ENCODE results near the gene NFATC4. TPM values are rescaled to one million over a fixed set of nuclear protein-coding genes. Genes with fewer than 3 reads are reported as not detected.
A peak's percentile ranks its signal among the peaks of the same experiment; 100 is the strongest.

Gene NFATC4
- 100 to 1,000 TPM in 1 of 4 donors, 10 to 100 TPM in 3; 29.6 to 120 (median 67.3) TPM for total RNA-seq
- 10 to 100 TPM; 10.4 to 45.1 (median 15.6) TPM for polyA plus RNA-seq

- Histone ChIP-seq H3K27me3 (no peaks in the 10 kb centered on the region), H3K36me3 (peaks cover 0 to 30% (median 0%) of the 10 kb centered on the region in 4 donors), H3K9me3 (no peaks in the 10 kb centered on the region), H3K4me3 (peak within 1 kb of the TSS; percentile 69 to 90 (median 80)), H3K27ac (peak within 1 kb of the TSS; percentile 91 to 99 (median 98)), H3K4me1 (peaks cover 0 to 59% (median 40%) of the 10 kb centered on the region in 4 donors)
- DNase-seq = peak; percentile 95
- WGBS, 2 donors = 3 to 8% methylated on average over 21 of the region's 21 CpGs
- TF ChIP-seq, protein P1, sequence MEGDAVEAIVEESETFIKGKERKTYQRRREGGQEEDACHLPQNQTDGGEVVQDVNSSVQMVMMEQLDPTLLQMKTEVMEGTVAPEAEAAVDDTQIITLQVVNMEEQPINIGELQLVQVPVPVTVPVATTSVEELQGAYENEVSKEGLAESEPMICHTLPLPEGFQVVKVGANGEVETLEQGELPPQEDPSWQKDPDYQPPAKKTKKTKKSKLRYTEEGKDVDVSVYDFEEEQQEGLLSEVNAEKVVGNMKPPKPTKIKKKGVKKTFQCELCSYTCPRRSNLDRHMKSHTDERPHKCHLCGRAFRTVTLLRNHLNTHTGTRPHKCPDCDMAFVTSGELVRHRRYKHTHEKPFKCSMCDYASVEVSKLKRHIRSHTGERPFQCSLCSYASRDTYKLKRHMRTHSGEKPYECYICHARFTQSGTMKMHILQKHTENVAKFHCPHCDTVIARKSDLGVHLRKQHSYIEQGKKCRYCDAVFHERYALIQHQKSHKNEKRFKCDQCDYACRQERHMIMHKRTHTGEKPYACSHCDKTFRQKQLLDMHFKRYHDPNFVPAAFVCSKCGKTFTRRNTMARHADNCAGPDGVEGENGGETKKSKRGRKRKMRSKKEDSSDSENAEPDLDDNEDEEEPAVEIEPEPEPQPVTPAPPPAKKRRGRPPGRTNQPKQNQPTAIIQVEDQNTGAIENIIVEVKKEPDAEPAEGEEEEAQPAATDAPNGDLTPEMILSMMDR (IDR thresholded peaks at IDR 0.05) = no peak
- TF ChIP-seq POLR2AphosphoS5 (IDR thresholded peaks at IDR 0.05) = peak in 1 of 4 donors; percentile 23
- intact Hi-C loops (cut with DNase I) = loop anchor here (1.0 to 5.0 kb wide), 4 partner anchors 34 to 225 kb away; partner anchors contain the start of genes EMC9, SDR39U1 and TINF2
Measured at GRCh38 chr14:24367514-24368211, at the start of gene NFATC4. NFATC4 (plus strand) TSS chr14:24368184; CDS start chr14:24368341, 157 bp downstream.

- intact Hi-C loops (cut with DNase I) = no loop called here
- Histone ChIP-seq H3K9me3 (no peaks in the 10 kb centered on the region), H3K27me3 (peaks cover 5 to 42% (median 26%) of the 10 kb centered on the region in 3 donors), H3K27ac (no peak overlapping the region), H3K4me3 (no peak overlapping the region), H3K4me1 (peaks cover 0 to 3% (median 2%) of the 10 kb centered on the region in 4 donors), H3K36me3 (no peaks in the 10 kb centered on the region)
- TF ChIP-seq, protein P1 (IDR thresholded peaks at IDR 0.05) = no peak
- TF ChIP-seq POLR2A (IDR thresholded peaks at IDR 0.05) (no peak), EP300 (IDR thresholded peaks at IDR 0.05) (no peak), POLR2AphosphoS5 (IDR thresholded peaks at IDR 0.05) (no peak)
- no peak for DNase-seq
- WGBS, 2 donors = 92% methylated on average over 14 of the region's 14 CpGs
Measured at GRCh38 chr14:24321212-24321975, 46.6 kb upstream of the NFATC4 start.

DNA sequence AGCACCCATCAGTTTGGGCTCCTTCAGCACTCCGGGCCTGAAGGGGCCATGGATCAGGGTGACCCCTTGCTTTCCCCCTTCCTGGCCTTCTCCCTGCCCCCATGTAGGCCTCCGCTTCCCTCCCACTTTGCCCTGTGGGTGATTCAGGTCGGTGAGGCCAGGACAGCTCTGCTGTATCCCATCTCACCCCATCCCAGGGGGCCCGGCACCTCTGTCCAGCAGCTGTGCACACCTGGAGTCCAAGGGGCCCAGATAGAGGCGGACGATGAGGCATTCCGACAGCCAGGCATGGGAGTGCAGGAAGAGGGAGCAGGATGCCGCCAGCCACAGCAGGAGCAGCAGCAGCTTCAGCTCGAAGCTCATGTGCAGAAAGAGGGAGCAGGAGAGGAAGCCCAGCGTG, 45.3 kb upstream of the NFATC4 start:
- H3K27ac ChIP-seq = no peak overlapping the region
- H3K36me3 ChIP-seq = no peaks in the 10 kb centered on the region
- TF ChIP-seq POLR2A (IDR thresholded peaks at IDR 0.05) (no peak), EP300 (IDR thresholded peaks at IDR 0.05) (no peak), POLR2AphosphoS5 (IDR thresholded peaks at IDR 0.05) (no peak)
- TF ChIP-seq, protein P1 (IDR thresholded peaks at IDR 0.05) = no peak
- WGBS, 2 donors = 81 to 83% methylated on average over 10 of the region's 10 CpGs
- no peak for DNase-seq
- H3K4me1 ChIP-seq = no peaks in the 10 kb centered on the region
- no peaks in the 10 kb centered on the region for H3K9me3 ChIP-seq
- peaks cover 5 to 29% (median 16%) of the 10 kb centered on the region in 3 donors for H3K27me3 ChIP-seq
- no peak overlapping the region for H3K4me3 ChIP-seq
- intact Hi-C loops (cut with DNase I) = no loop called here

- H3K9me3 ChIP-seq = no peaks in the 10 kb centered on the region
- 70 to 73% methylated on average over 3 of the region's 3 CpGs for WGBS, 2 donors
Measured at GRCh38 chr14:24323341-24323740, 44.6 kb upstream of the NFATC4 start.

More at GRCh38 chr14:24323341-24323740, 44.6 kb upstream of the NFATC4 start:
- Histone ChIP-seq H3K4me1 (no peaks in the 10 kb centered on the region), H3K27ac (no peak overlapping the region), H3K27me3 (peaks cover 3 to 23% (median 13%) of the 10 kb centered on the region in 3 donors), H3K4me3 (no peak overlapping the region), H3K36me3 (no peaks in the 10 kb centered on the region)
- TF ChIP-seq EP300 (IDR thresholded peaks at IDR 0.05) (no peak), POLR2A (IDR thresholded peaks at IDR 0.05) (no peak), POLR2AphosphoS5 (IDR thresholded peaks at IDR 0.05) (no peak)
- TF ChIP-seq, protein P1 (IDR thresholded peaks at IDR 0.05) = no peak
- DNase-seq = no peak
- intact Hi-C loops (cut with DNase I) = no loop called here

Measured in sigmoid colon (tissue), 7 donors.